ENCODE data around the gene POLA1.

Gene POLA1

GRCh38 chrX:24876530-24877287 lies 183.0 kb downstream of the POLA1 start:
- no peak for DNase-seq (ENCODE audit: low read depth)

GRCh38 chrX:24877288-24877664 lies 183.6 kb downstream of the POLA1 start:
- no peak for DNase-seq (ENCODE audit: low read depth)

- DNase-seq (ENCODE audit: low read depth): no peak
Measured at GRCh38 chrX:24877854-24878650, 184.3 kb downstream of the POLA1 start.

- DNase-seq (ENCODE audit: low read depth): no peak
Measured at GRCh38 chrX:24879679-24880078, 186.0 kb downstream of the POLA1 start.

- no peak for DNase-seq (ENCODE audit: low read depth)
Measured at GRCh38 chrX:24886916-24887315, 193.2 kb downstream of the POLA1 start.

GRCh38 chrX:24890677-24891076 lies 197.0 kb downstream of the POLA1 start:
- no peak for DNase-seq (ENCODE audit: low read depth)

- no peak for DNase-seq (ENCODE audit: low read depth)
Measured at GRCh38 chrX:24899391-24899790, 205.7 kb downstream of the POLA1 start.

- no peak for DNase-seq (ENCODE audit: low read depth)
Measured at GRCh38 chrX:24900234-24900633, 206.5 kb downstream of the POLA1 start.

GRCh38 chrX:24902806-24903205 lies 209.1 kb downstream of the POLA1 start:
- no peak for DNase-seq (ENCODE audit: low read depth)

- no peak for DNase-seq (ENCODE audit: low read depth)
Measured at GRCh38 chrX:24918715-24919114, 225.0 kb downstream of the POLA1 start.

GRCh38 chrX:24920769-24921168 lies 227.1 kb downstream of the POLA1 start:
- no peak for DNase-seq (ENCODE audit: low read depth)

- no peak for DNase-seq (ENCODE audit: low read depth)
Measured at GRCh38 chrX:24925430-24925829, 231.7 kb downstream of the POLA1 start.

- DNase-seq (ENCODE audit: low read depth): no peak
Measured at GRCh38 chrX:24927372-24927771, 233.7 kb downstream of the POLA1 start.

- DNase-seq (ENCODE audit: low read depth): no peak
Measured at GRCh38 chrX:24928114-24928513, 234.4 kb downstream of the POLA1 start.

- no peak for DNase-seq (ENCODE audit: low read depth)
Measured at GRCh38 chrX:24934279-24934678, 240.6 kb downstream of the POLA1 start.

- no peak for DNase-seq (ENCODE audit: low read depth)
Measured at GRCh38 chrX:24945009-24945408, 251.3 kb downstream of the POLA1 start.

- DNase-seq (ENCODE audit: low read depth): no peak
Measured at GRCh38 chrX:24946369-24946768, 252.7 kb downstream of the POLA1 start.

GRCh38 chrX:24954732-24955131 lies 261.0 kb downstream of the POLA1 start:
- DNase-seq (ENCODE audit: low read depth): no peak

GRCh38 chrX:24955372-24955930 lies 261.7 kb downstream of the POLA1 start:
- DNase-seq (ENCODE audit: low read depth): no peak

- no peak for DNase-seq (ENCODE audit: low read depth)
Measured at GRCh38 chrX:24956828-24957227, 263.1 kb downstream of the POLA1 start.

GRCh38 chrX:24961809-24962208 lies 268.1 kb downstream of the POLA1 start:
- DNase-seq (ENCODE audit: low read depth): no peak

- no peak for DNase-seq (ENCODE audit: low read depth)
Measured at GRCh38 chrX:24963823-24964222, 270.1 kb downstream of the POLA1 start.

- no peak for DNase-seq (ENCODE audit: low read depth)
Measured at GRCh38 chrX:24965372-24965771, 271.7 kb downstream of the POLA1 start.

Measured in stimulated activated CD8-positive, alpha-beta memory T cell treated with anti-CD3 and anti-CD28 coated beads, Interleukin-12 subunit alpha, Interleukin-12 subunit beta, amount 100 ng/mL, for 4 hours (primary cell).